H1 (cell line): ENCODE results near the gene PKD1L1.

Experiments used
- CREB1 ChIP-seq: IDR thresholded peaks from 2 replicates; pipeline ENCODE4 v1.6.1; 2012; ENCODE audit warnings: inconsistent platforms
- CTCF ChIP-seq, 3 experiments: IDR thresholded peaks; 1 replicate in 2 of 3; 2 replicates in 1 of 3; pipeline versions ENCODE4 v1.5.1 to v1.6.1; 2011; ENCODE audit warnings: low read length in 3 of 3, mild to moderate bottlenecking in 3 of 3, inconsistent platforms in 2 of 3, low read depth in 1 of 3, moderate library complexity in 1 of 3; ENCODE audit not compliant: insufficient read depth in 1 of 3; ENCODE audit errors: control extremely low read depth in 1 of 3
- GABPA ChIP-seq: IDR thresholded peaks from 2 replicates; pipeline ENCODE4 v1.6.1; 2011; ENCODE audit warnings: mild to moderate bottlenecking, low read length, moderate library complexity, borderline replicate concordance; ENCODE audit not compliant: insufficient read depth
- HDAC2 ChIP-seq, 2 experiments: fragments of 300-600 bp in 1 of 2; sonication (generic) in 1 of 2; IDR thresholded peaks; 2 replicates each; pipeline ENCODE4 v1.6.1; 2011 to 2012; ENCODE audit warnings: low read depth in 2 of 2, low read length in 2 of 2, mild to moderate bottlenecking in 2 of 2, moderate library complexity in 2 of 2, borderline replicate concordance in 1 of 2, inconsistent platforms in 1 of 2
- JUN ChIP-seq: IDR thresholded peaks from 2 replicates; pipeline ENCODE4 v1.6.1; 2011; ENCODE audit warnings: low read depth, mild to moderate bottlenecking, improper control_type of control experiment, low read length
- KDM5A ChIP-seq: fragments of 200-600 bp; IDR thresholded peaks from 2 replicates; pipeline ENCODE4 v1.7.1; 2012; ENCODE audit warnings: mild to moderate bottlenecking, low read length, inconsistent platforms, mixed read lengths
- RAD21 ChIP-seq, 2 experiments: IDR thresholded peaks in 1 of 2; conservative IDR thresholded peaks in 1 of 2; 2 replicates each; pipeline ENCODE4 v1.6.1; 2011; ENCODE audit warnings: low read depth in 2 of 2, low read length in 2 of 2, improper control_type of control experiment in 1 of 2, inconsistent platforms in 1 of 2, mild to moderate bottlenecking in 1 of 2, moderate library complexity in 1 of 2
- SP1 ChIP-seq: IDR thresholded peaks from 2 replicates; pipeline ENCODE4 v1.6.1; 2011; ENCODE audit warnings: low read depth, low read length
- TAF1 ChIP-seq: IDR thresholded peaks from 2 replicates; pipeline ENCODE4 v1.6.1; 2011; ENCODE audit warnings: mild to moderate bottlenecking, low read depth, low read length
- YY1 ChIP-seq: IDR thresholded peaks from 2 replicates; pipeline ENCODE4 v1.6.1; 2011; ENCODE audit warnings: low read depth, mild to moderate bottlenecking, low read length

- TF ChIP-seq JUN (no peak), KDM5A (no peak), RAD21 (IDR thresholded peaks at IDR 0.05 in 1 of 2, conservative IDR thresholded peaks at IDR 0.05 in 1 of 2; ENCODE audit: low read depth in 2 of 2, low read length in 2 of 2) (peak in 1 of 2 experiments; percentile 7; a peak in 1 of 4 replicates), SP1 (no peak), TAF1 (no peak), CTCF (IDR thresholded peaks at IDR 0.05; ENCODE audit: control extremely low read depth in 1 of 3, insufficient read depth in 1 of 3, low read depth in 1 of 3, low read length in 3 of 3) (no peak), CREB1 (no peak), GABPA (no peak), YY1 (no peak), HDAC2 (IDR thresholded peaks at IDR 0.05; ENCODE audit: borderline replicate concordance in 1 of 2, low read depth in 2 of 2, low read length in 2 of 2) (no peak)
These were observed 133.2 kb downstream of the PKD1L1 start for GRCh38 chr7:47814905-47815613.
